ENCODE results near the gene CCNI2. TPM values are rescaled to one million over a fixed set of nuclear protein-coding genes. Genes with fewer than 3 reads are reported as not detected.

The CCNI2 gene
- total and polyA plus RNA-seq, 12 donors, result 0.01 to 0.75 (median 0.09) TPM; not detected in 7

GRCh38 chr5:132749506-132749905 lies 2.3 kb downstream of the CCNI2 start:
- no peaks in the 10 kb centered on the region for H3K9me3 ChIP-seq
- intact Hi-C loops (cut with DNase I), result loop anchor here in 3 of 10 donors (5.0 kb wide), 2 partner anchors 68 to 73 kb away; no protein-coding TSS in a partner anchor
- WGBS, 2 donors, result 97 to 100% methylated on average over 2 of the region's 2 CpGs
- no peak for DNase-seq
- H3K27me3 ChIP-seq, result peaks cover 0 to 40% (median 23%) of the 10 kb centered on the region in 7 donors
- H3K4me1 ChIP-seq, result peaks cover 4 to 14% (median 9%) of the 10 kb centered on the region in 9 donors
- H3K27ac ChIP-seq, result no peak overlapping the region
- no peak for TF ChIP-seq CTCF (IDR thresholded peaks at IDR 0.05)
- H3K4me3 ChIP-seq, result no peak overlapping the region
- peaks cover 0 to 36% (median 0%) of the 10 kb centered on the region in 9 donors for H3K36me3 ChIP-seq
- no peak for ATAC-seq

GRCh38 chr5:132750471-132751230 lies 3.4 kb downstream of the CCNI2 start:
- Histone ChIP-seq H3K36me3 (peaks cover 0 to 41% (median 0%) of the 10 kb centered on the region in 9 donors), H3K27ac (peak overlapping the region in 1 of 10 donors; percentile 13), H3K27me3 (peaks cover 0 to 30% (median 16%) of the 10 kb centered on the region in 7 donors), H3K9me3 (no peaks in the 10 kb centered on the region), H3K4me3 (no peak overlapping the region), H3K4me1 (peaks cover 4 to 14% (median 9%) of the 10 kb centered on the region in 9 donors)
- no peak for TF ChIP-seq CTCF (IDR thresholded peaks at IDR 0.05)
- ATAC-seq, result no peak
- intact Hi-C loops (cut with DNase I), result loop anchor here in 2 of 10 donors (5.0 to 10.0 kb wide), 3 partner anchors 64 to 134 kb away; partner anchors contain the start of gene SOWAHA (in 1 of the 2)
- WGBS, 2 donors, result 76 to 90% methylated on average over 10 of the region's 10 CpGs
- no peak for DNase-seq

- intact Hi-C loops (cut with DNase I), result loop anchor here in 2 of 10 donors (5.0 to 10.0 kb wide), 3 partner anchors 63 to 133 kb away; partner anchors contain the start of gene SOWAHA (in 1 of the 2)
- ATAC-seq (peak in 3 of 8 donors; percentile 11 to 31 (median 14)), DNase-seq (no peak)
- Histone ChIP-seq H3K36me3 (peaks cover 0 to 49% (median 0%) of the 10 kb centered on the region in 9 donors), H3K27ac (no peak overlapping the region), H3K4me3 (no peak overlapping the region), H3K27me3 (peaks cover 0 to 22% (median 8%) of the 10 kb centered on the region in 7 donors), H3K4me1 (peaks cover 4 to 13% (median 9%) of the 10 kb centered on the region in 9 donors), H3K9me3 (no peaks in the 10 kb centered on the region)
- no peak for TF ChIP-seq CTCF (IDR thresholded peaks at IDR 0.05)
- WGBS, 2 donors, result 71 to 73% methylated on average over 7 of the region's 7 CpGs
These were observed 4.2 kb downstream of the CCNI2 start for GRCh38 chr5:132751444-132751843.

- intact Hi-C loops (cut with DNase I), result loop anchor here in 2 of 10 donors (5.0 to 10.0 kb wide), 3 partner anchors 63 to 133 kb away; partner anchors contain the start of gene SOWAHA (in 1 of the 2)
- TF ChIP-seq CTCF (IDR thresholded peaks at IDR 0.05), result no peak
- Histone ChIP-seq H3K4me3 (no peak overlapping the region), H3K4me1 (peaks cover 2 to 7% (median 5%) of the 10 kb centered on the region in 9 donors), H3K27me3 (peaks cover 0 to 16% (median 4%) of the 10 kb centered on the region in 7 donors), H3K27ac (no peak overlapping the region), H3K36me3 (peaks cover 0 to 55% (median 0%) of the 10 kb centered on the region in 9 donors), H3K9me3 (no peaks in the 10 kb centered on the region)
- WGBS, 2 donors, result 93 to 94% methylated on average over 5 of the region's 5 CpGs
- ATAC-seq (no peak), DNase-seq (no peak)
These were observed 4.8 kb downstream of the CCNI2 start for GRCh38 chr5:132751971-132752580.
